AG09309 (cell line): ENCODE results near the gene BCCIP.

Experiments used
- DNase-seq: peaks from one replicate; pipeline ENCODE4 v3.0.0-alpha.2; 2010; ENCODE audit warnings: low read depth
- H3K4me3 ChIP-seq: 2 replicates; pipeline ENCODE4 v1.5.1; 2011; ENCODE audit warnings: mild to moderate bottlenecking, low read depth, low read length, moderate library complexity; ENCODE audit not compliant: control insufficient read depth
- TF ChIP-seq, protein P1 (sequence below): IDR thresholded peaks from 2 replicates; pipeline ENCODE4 v1.5.1; 2011; ENCODE audit warnings: mild to moderate bottlenecking, low read depth, low read length, inconsistent platforms; ENCODE audit not compliant: insufficient read depth, control insufficient read depth; ENCODE audit errors: missing control alignments

The BCCIP gene

DNA sequence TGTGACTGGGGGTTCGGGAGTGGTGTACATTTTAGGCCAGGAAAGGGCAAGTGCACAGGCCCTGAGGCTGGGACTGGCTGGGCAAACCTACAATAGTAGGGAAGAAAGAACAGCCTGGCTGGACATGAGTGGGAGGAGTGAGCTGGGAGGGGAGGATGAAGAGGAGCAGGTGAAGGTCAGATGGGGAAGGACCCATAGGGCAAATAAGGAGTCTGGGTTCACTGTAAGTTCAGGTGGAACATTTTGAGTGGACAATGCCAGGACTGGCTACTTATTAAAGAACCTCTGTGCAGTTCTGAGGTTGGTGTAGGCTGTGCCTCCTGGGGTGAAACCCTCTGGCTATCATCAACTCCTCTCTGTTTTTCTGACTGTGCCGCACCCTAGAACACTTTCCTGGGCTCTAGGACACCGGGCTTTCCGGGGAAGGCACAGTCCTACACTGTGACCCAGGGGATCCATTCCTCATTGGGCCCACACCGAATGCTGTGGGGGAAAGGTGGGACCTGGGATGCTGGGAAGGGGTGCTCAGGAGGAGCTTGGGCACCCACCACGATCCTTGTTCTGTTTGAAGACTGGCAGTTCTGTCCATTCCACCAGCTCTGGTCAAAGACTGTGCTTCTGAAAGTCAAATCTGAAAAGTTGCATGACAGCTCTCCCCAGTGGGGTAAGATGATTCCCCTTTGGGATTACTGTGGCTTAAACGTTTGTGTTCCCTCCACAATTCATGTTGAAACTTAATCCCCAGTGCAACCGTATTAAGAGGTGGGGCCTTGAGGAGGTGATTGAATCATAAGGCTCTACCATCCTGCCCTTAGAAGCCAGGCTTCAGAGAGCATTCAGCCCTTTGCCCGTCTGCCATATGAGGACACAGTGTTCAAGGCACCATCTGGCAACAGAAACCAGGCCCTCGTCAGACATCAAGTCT, 43.7 kb upstream of the BCCIP start:
- TF ChIP-seq, protein P1, sequence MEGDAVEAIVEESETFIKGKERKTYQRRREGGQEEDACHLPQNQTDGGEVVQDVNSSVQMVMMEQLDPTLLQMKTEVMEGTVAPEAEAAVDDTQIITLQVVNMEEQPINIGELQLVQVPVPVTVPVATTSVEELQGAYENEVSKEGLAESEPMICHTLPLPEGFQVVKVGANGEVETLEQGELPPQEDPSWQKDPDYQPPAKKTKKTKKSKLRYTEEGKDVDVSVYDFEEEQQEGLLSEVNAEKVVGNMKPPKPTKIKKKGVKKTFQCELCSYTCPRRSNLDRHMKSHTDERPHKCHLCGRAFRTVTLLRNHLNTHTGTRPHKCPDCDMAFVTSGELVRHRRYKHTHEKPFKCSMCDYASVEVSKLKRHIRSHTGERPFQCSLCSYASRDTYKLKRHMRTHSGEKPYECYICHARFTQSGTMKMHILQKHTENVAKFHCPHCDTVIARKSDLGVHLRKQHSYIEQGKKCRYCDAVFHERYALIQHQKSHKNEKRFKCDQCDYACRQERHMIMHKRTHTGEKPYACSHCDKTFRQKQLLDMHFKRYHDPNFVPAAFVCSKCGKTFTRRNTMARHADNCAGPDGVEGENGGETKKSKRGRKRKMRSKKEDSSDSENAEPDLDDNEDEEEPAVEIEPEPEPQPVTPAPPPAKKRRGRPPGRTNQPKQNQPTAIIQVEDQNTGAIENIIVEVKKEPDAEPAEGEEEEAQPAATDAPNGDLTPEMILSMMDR: no peak
- H3K4me3 ChIP-seq: no peak overlapping the region
- no peak for DNase-seq

DNA sequence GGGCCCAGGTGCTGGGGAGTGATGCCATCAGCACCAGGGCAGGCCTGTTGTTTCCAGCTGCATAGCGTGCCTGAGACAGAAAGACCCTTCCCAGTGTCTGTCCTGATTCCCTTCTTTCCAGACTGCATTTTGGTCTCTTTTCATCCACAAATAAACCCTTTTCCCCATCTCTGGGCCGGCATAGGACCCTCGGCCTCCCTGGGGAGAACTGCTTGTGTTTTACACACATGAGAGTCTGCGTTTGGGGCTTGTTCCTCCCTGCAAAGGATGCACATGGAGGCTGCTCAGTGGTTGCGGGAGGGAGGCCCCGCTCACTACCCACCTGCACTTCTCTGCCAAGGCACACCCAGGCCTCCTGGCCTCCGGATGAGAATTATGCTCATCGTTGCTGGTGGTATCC, 42.0 kb upstream of the BCCIP start:
- no peak for DNase-seq
- TF ChIP-seq, protein P1: no peak
- no peak overlapping the region for H3K4me3 ChIP-seq

DNA sequence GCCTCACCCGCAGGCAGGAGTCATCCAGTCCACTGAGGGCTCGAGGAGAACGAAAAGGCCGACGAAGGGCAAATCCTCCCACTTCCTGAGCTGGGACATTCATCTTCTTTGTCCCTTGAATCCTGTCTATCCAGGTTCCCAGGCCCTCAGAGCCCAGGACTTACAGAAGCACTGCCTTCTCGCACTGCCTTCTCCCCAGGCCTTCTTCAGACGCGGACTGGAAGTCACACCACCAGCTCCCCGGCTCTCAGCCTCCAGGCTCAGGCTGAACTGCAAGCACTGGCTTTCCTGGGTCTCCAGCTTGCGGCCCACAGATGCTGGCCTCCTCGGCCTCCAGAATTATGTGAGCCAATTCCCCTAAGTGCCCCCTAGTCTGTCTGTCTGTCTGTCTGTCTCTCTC, 41.3 kb upstream of the BCCIP start:
- TF ChIP-seq, protein P1: no peak
- DNase-seq: no peak
- H3K4me3 ChIP-seq: no peak overlapping the region

DNA sequence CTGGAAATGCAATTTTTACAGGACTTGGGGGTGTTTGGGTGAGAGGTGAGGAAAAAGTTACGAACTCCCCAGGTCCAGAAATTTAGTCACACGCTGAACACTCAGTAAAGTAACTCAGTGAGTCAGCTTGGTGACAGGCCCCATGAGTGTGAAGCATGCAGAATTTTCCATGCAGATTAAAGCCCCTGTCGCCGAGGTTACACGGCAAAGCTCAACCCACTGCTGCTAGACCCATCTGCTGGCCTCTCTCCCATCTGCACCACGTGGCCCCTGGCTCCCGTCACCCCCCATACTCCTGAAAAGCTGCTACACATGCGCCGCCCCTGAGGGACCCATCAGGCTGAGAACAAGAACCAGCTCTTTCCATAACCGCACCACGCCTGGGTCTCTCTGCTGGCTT, 40.7 kb upstream of the BCCIP start:
- TF ChIP-seq, protein P1: no peak

DNA sequence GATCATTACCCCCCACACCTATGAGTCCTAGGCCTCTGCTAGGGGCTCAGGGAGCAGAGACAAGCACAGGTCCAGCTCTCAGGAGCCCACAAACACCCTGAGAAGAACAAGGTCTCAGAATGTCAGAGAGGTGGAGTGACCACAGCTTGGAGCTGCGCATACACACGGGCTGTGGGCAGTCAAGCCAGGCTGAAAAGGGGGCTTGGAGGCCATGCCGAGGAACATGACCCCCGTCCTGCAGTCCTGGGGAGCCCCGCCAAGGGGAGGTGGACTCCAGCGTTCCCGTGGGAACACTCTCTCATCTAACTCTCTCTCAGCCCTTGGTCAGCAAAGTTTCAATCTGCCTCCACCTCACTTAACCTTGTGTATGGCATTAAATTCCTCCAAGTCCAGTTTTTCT, 39.9 kb upstream of the BCCIP start:
- H3K4me3 ChIP-seq: no peak overlapping the region
- DNase-seq: no peak
- TF ChIP-seq, protein P1: no peak

More for the DNA sequence above, 40.7 kb upstream of the BCCIP start:
- DNase-seq: no peak
- H3K4me3 ChIP-seq: no peak overlapping the region

DNA sequence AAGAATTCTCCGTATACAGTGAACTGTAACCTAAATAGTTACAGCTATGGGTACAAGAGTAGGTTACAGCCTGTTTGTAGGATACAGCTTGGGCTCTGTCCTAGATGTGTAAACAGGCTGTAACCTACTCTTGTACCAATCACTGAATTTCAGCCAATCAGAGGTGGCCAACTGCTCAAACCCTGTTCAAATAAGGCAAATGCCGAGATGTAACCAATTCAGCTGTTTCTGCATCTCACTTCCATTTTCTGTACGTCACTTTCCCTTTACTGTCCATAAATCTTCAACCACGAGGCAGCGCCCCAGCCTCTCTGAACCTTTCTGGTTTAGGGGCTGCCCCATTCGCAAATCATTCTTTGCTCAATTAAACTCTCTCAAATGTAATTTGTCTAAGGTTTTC, 39.4 kb upstream of the BCCIP start:
- H3K4me3 ChIP-seq: no peak overlapping the region
- DNase-seq: no peak
- TF ChIP-seq, protein P1: no peak
